Astrocyte of the spinal cord (primary cell): Measurements from ENCODE around the gene LARP7.
"Not testable (repeated sequence)": the region's sequence is repeated elsewhere in the genome, so short reads cannot be mapped to it uniquely, and the experiment has no call there.

Experiments used
- DNase-seq: peaks from one replicate; pipeline ENCODE4 v3.0.0; 2011; ENCODE audit warnings: low read depth, low spot score
- H3K4me3 ChIP-seq: 2 replicates; pipeline ENCODE4 v1.5.1; 2011; ENCODE audit warnings: low read depth, mild to moderate bottlenecking, low read length, moderate library complexity
- CTCF ChIP-seq: IDR thresholded peaks from 2 replicates; pipeline ENCODE4 v1.5.1; 2012; ENCODE audit warnings: low read depth, mild to moderate bottlenecking, low read length, inconsistent platforms
- in situ Hi-C: cut with HindIII; loops from 2 replicates; pipeline ENCODE4 v1.10.0; 2017; ENCODE audit warnings: low sequenced_read_pairs

The LARP7 gene

DNA sequence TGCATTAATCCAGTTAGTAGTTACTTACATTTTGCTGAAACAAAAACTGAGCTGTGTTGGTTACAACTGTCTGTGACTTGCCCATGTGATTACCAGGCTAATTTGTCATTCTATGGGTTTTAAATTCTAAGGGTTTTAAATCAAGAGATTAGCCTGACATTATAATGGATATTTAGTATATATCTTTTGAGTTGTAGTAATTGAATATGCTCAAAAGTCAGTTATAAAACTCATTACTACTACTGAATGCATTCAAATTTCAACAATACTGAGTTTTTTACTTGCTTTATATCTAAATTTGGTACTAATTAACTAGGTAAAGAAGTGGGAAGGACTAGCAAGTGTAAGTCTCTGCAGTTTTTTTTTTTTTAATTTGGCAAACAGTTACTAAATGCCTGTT lies 14.7 kb downstream of the LARP7 start:
- no peak overlapping the region for H3K4me3 ChIP-seq
- DNase-seq = no peak
- TF ChIP-seq CTCF = no peak
- in situ Hi-C loops = no loop called here

DNA sequence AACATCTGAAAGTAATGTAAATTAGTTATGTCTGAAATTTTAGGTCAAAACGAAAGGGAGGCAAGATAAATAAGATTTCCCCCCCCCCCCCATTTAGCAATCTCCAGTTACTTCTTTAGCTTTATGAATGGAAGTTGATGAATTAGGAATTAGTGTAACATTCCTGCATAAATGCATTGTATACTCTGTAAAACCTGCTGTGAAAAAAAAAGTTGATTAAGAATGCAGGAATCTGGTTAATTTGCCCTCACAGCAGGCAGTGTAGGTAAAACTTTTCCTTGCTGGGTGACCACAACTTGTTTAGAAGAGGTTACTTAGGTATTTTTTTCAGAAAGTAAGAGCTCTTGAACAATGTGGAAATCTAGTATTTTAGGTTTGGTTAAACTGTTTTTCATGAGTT lies 15.3 kb downstream of the LARP7 start:
- in situ Hi-C loops = no loop called here
- no peak for DNase-seq
- no peak overlapping the region for H3K4me3 ChIP-seq
- no peak for TF ChIP-seq CTCF

DNA sequence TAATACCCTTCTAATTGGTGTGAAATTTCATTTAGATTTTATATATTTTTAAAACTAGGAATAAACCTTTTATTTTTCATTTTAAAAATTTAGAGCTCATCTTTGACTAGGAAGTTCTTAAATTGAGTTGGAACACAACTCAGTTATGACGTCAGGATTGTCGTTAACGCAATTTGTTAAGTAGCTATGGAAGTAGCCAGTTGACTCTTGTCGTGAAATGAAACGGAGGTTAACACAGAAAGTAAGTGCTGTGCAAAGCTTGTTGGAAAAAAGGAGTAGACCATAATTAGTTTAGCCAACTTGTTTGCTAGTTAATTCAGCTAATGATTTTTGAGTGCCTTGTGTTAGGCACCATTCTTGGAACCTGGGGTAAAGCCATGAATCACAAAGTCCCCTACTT lies 18.3 kb downstream of the LARP7 start:
- no peak overlapping the region for H3K4me3 ChIP-seq
- no peak for DNase-seq
- no peak for TF ChIP-seq CTCF
- in situ Hi-C loops = no loop called here

DNA sequence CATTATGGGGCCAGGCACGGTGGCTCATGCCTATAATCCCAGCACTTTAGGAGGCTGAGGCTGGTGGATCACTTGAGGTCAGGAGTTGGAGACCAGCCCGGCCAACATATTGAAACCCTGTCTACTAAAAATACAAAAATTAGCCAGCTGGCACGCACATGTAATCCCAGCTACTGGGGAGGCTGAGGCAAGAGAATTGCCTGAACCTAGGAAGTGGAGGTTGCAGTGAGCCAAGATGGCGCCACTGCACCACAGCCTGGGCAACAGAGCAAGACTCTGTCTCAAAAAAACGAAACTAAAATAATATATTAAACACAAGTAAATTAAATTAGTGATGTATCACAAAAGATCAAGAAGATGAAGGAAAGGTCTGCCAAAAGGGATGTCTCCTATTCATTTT lies 19.2 kb downstream of the LARP7 start:
- in situ Hi-C loops, H3K4me3 ChIP-seq, DNase-seq: not testable (repeated sequence)

DNA sequence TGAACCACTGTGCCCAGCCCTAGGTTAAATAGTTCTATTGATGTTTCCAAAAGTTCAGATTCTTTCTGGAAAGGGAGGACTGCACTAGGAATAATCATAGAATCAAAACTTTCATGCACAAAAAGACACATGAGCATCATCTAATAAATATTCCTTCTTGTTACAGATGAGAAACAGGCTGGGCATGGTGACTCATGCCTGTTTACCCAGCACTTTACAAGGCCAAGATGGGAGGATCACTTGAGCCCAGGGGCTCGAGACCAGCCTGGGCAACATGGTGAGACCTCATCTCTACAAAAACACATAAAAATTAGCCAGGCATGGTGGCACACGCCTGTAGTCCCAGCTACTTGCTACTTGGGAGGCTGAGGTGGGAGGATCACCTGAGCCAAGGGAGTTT lies 27.7 kb downstream of the LARP7 start:
- no peak for TF ChIP-seq CTCF
- no peak overlapping the region for H3K4me3 ChIP-seq
- in situ Hi-C loops = no loop called here
- DNase-seq = no peak

DNA sequence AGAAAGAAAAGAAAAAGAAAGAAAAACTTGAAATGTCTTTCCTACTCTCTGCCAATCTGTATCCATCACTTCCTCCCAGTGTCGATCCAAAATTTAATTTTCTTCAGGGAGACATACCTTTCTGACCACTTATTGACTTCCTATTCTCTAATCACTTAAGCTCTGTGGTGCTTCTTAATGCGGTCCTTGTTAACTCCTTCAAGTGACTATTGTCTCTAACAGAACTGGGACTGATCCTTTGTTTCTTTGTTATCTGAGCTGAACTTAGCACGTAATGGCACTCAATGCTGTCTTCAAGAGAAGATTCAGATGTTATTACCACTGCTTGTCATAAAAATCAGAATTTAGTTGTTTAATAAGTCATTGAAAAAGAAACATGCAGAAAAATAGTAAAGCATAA lies 31.2 kb downstream of the LARP7 start:
- no peak overlapping the region for H3K4me3 ChIP-seq
- no peak for TF ChIP-seq CTCF
- DNase-seq = no peak
- in situ Hi-C loops = no loop called here

DNA sequence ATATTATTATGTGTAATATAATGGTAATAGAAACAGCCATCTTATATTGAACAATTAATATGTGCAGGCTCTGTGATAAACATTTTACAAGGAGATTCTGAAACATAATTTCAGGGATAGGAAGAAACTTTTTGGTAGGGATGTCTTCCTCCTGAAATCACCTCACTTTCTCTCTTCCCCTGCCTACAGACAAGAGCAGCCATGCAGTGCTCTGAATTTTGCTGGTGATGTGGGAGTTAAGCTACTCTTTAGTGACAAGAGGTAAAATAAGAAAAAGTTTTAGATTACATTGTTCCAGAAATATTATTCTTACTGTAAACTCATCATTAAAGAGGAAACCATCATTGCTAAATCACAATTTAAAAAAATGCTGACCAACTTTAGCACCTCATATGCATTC lies 36.1 kb downstream of the LARP7 start:
- no peak overlapping the region for H3K4me3 ChIP-seq
- no peak for DNase-seq
- TF ChIP-seq CTCF = no peak
- in situ Hi-C loops = no loop called here
